Fibroblast of lung (primary cell): ENCODE data around the gene USP36.

Source experiments
- EZH2 ChIP-seq: IDR thresholded peaks from 2 replicates; pipeline ENCODE4 v1.5.1; 2012; ENCODE audit warnings: low read length, control low read depth, mild to moderate bottlenecking; ENCODE audit errors: missing control alignments
- TF ChIP-seq, protein P1 (sequence below), 2 donors: IDR thresholded peaks in 1 of 2; conservative IDR thresholded peaks in 1 of 2; 1 replicate in 1 of 2; 2 replicates in 1 of 2; pipeline ENCODE4 v1.5.1; 2011 to 2012; ENCODE audit warnings: low read length in 2 of 2, control low read depth in 1 of 2, inconsistent platforms in 1 of 2, low read depth in 1 of 2, mild to moderate bottlenecking in 1 of 2

- TF ChIP-seq, protein P1, sequence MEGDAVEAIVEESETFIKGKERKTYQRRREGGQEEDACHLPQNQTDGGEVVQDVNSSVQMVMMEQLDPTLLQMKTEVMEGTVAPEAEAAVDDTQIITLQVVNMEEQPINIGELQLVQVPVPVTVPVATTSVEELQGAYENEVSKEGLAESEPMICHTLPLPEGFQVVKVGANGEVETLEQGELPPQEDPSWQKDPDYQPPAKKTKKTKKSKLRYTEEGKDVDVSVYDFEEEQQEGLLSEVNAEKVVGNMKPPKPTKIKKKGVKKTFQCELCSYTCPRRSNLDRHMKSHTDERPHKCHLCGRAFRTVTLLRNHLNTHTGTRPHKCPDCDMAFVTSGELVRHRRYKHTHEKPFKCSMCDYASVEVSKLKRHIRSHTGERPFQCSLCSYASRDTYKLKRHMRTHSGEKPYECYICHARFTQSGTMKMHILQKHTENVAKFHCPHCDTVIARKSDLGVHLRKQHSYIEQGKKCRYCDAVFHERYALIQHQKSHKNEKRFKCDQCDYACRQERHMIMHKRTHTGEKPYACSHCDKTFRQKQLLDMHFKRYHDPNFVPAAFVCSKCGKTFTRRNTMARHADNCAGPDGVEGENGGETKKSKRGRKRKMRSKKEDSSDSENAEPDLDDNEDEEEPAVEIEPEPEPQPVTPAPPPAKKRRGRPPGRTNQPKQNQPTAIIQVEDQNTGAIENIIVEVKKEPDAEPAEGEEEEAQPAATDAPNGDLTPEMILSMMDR (conservative IDR thresholded peaks at IDR 0.05 in 1 of 2, IDR thresholded peaks at IDR 0.05 in 1 of 2; ENCODE audit: low read depth in 1 of 2, low read length in 2 of 2), result no peak
- no peak for TF ChIP-seq EZH2
These were observed 87.0 kb downstream of the USP36 start for GRCh38 chr17:78753316-78754250.
